H1 (cell line): ENCODE results near the gene PRUNE1. TPM values are rescaled to one million over a fixed set of nuclear protein-coding genes. Genes with fewer than 3 reads are reported as not detected.

Experiments used
- CTCF ChIA-PET: fragments of 300-600 bp; sonication (Branson Sonifier 250); formaldehyde crosslinking; loops from one replicate; lab custom pipeline; 2021; ENCODE audit not compliant: partially characterized antibody; lab: Charles Lee
- POLR2A ChIA-PET: fragments of 300-600 bp; sonication (Branson Sonifier 250); formaldehyde crosslinking; loops from one replicate; lab custom pipeline; 2021; ENCODE audit warnings: inconsistent platforms; ENCODE audit not compliant: partially characterized antibody; lab: Charles Lee
- DNase-seq, 2 experiments: peaks; one replicate each; pipeline versions ENCODE4 v3.0.0 to v3.0.0-alpha.2; 2010 to 2022; ENCODE audit warnings: low spot score in 2 of 2, low read depth in 1 of 2, mixed read lengths in 1 of 2
- FAIRE-seq: peaks from 2 replicates; lab custom pipeline; 2011; peaks lifted over from hg19 to GRCh38; lab: Jason Lieb, UNC
- H2AFZ ChIP-seq: 2 replicates; pipeline ENCODE4 v1.8.1; 2012; ENCODE audit warnings: low read length, inconsistent platforms
- H2AK5ac ChIP-seq: 2 replicates; pipeline ENCODE4 v1.6.1; 2013; ENCODE audit warnings: low read depth, low read length
- H2BK120ac ChIP-seq: replicated peaks from 2 replicates; pipeline ENCODE3; 2013; ENCODE audit warnings: low read depth, low read length, inconsistent platforms
- H2BK12ac ChIP-seq: 2 replicates; pipeline ENCODE4 v1.6.1; 2013; ENCODE audit warnings: low read depth, low read length
- H2BK15ac ChIP-seq: 2 replicates; pipeline ENCODE4 v1.6.1; 2013; ENCODE audit warnings: low read length
- H2BK20ac ChIP-seq: 2 replicates; pipeline ENCODE4 v1.6.1; 2013; ENCODE audit warnings: low read length
- H2BK5ac ChIP-seq: 2 replicates; pipeline ENCODE4 v1.6.1; 2013; ENCODE audit warnings: low read depth, low read length
- H3K14ac ChIP-seq: 2 replicates; pipeline ENCODE4 v1.6.1; 2013; ENCODE audit warnings: inconsistent platforms; ENCODE audit not compliant: insufficient read length
- H3K18ac ChIP-seq: 2 replicates; pipeline ENCODE4 v1.6.1; 2013; ENCODE audit warnings: low read length; ENCODE audit errors: extremely low read depth
- H3K23ac ChIP-seq: 2 replicates; pipeline ENCODE4 v1.6.1; 2013; ENCODE audit warnings: inconsistent platforms; ENCODE audit not compliant: insufficient read length
- H3K23me2 ChIP-seq: 2 replicates; pipeline ENCODE4 v1.6.1; 2013; ENCODE audit warnings: low read depth, low read length
- H3K27ac ChIP-seq: 2 replicates; pipeline ENCODE4 v1.6.1; 2011; ENCODE audit warnings: low read depth, low read length, inconsistent platforms
- H3K27me3 ChIP-seq, 4 experiments: replicated peaks in 1 of 4; 1 replicate in 1 of 4; 2 replicates in 3 of 4; pipeline versions ENCODE4 v1.6.1 to v1.8.1; 2011 to 2013; ENCODE audit warnings: low read length in 3 of 4, mild to moderate bottlenecking in 3 of 4, inconsistent platforms in 2 of 4, mixed read lengths in 2 of 4, moderate library complexity in 1 of 4; ENCODE audit not compliant: control insufficient read depth in 3 of 4, insufficient read depth in 3 of 4; ENCODE audit errors: extremely low read depth in 1 of 4
- H3K36me3 ChIP-seq, 4 experiments: 2 replicates each; pipeline versions ENCODE4 v1.6.1 to v1.8.1; 2011 to 2013; ENCODE audit warnings: mild to moderate bottlenecking in 4 of 4, low read length in 3 of 4, moderate library complexity in 2 of 4, control low read depth in 1 of 4, inconsistent platforms in 1 of 4; ENCODE audit not compliant: insufficient read depth in 4 of 4, control insufficient read depth in 2 of 4
- H3K4ac ChIP-seq: replicated peaks from 2 replicates; pipeline ENCODE3; 2013; ENCODE audit warnings: low read length, low read depth, mixed read lengths, inconsistent platforms; ENCODE audit not compliant: insufficient read length
- H3K4me1 ChIP-seq, 4 experiments: replicated peaks in 1 of 4; 1 replicate in 1 of 4; 2 replicates in 3 of 4; pipeline versions ENCODE4 v1.6.1 to v1.8.1; 2011 to 2013; ENCODE audit warnings: low read length in 3 of 4, inconsistent platforms in 2 of 4, mixed read lengths in 1 of 4; ENCODE audit not compliant: insufficient read depth in 4 of 4, control insufficient read depth in 3 of 4
- H3K4me2 ChIP-seq, 2 experiments: 2 replicates each; pipeline versions ENCODE4 v1.6.1 to v1.8.1; 2011 to 2013; ENCODE audit warnings: low read depth in 2 of 2, low read length in 2 of 2, control low read depth in 1 of 2, inconsistent platforms in 1 of 2, mild to moderate bottlenecking in 1 of 2; ENCODE audit not compliant: insufficient read depth in 1 of 2
- H3K4me3 ChIP-seq, 4 experiments: fragments of 200-600, 300-600 bp in 1 of 4; sonication (generic), shearing (Covaris generic), sonication (Bioruptor Twin) in 1 of 4; 2 replicates each; pipeline versions ENCODE4 v1.5.1 to v1.8.1; 2011 to 2016; ENCODE audit warnings: low read length in 4 of 4, low read depth in 3 of 4, control low read depth in 2 of 4, inconsistent platforms in 2 of 4, mild to moderate bottlenecking in 2 of 4, mixed read lengths in 1 of 4, moderate library complexity in 1 of 4; ENCODE audit not compliant: insufficient read depth in 2 of 4; ENCODE audit errors: extremely low read depth in 1 of 4
- H3K56ac ChIP-seq: replicated peaks from 2 replicates; pipeline ENCODE3; 2013; ENCODE audit warnings: low read depth, mild to moderate bottlenecking, mixed read lengths, low read length, inconsistent platforms; ENCODE audit not compliant: insufficient read length
- H3K79me1 ChIP-seq: 2 replicates; pipeline ENCODE4 v1.6.1; 2013; ENCODE audit warnings: low read depth, low read length, control low read depth
- H3K79me2 ChIP-seq, 2 experiments: 2 replicates each; pipeline versions ENCODE4 v1.6.1 to v1.8.1; 2012 to 2013; ENCODE audit warnings: low read length in 2 of 2, mild to moderate bottlenecking in 2 of 2, inconsistent platforms in 1 of 2; ENCODE audit not compliant: insufficient read depth in 2 of 2, control insufficient read depth in 1 of 2
- H3K9ac ChIP-seq, 4 experiments: replicated peaks in 1 of 4; 1 replicate in 1 of 4; 2 replicates in 3 of 4; pipeline versions ENCODE4 v1.6.1 to v1.8.1; 2011 to 2013; ENCODE audit warnings: low read depth in 3 of 4, low read length in 3 of 4, control low read depth in 2 of 4, mild to moderate bottlenecking in 2 of 4, moderate library complexity in 2 of 4, inconsistent platforms in 1 of 4; ENCODE audit errors: extremely low read depth in 1 of 4
- H3K9me3 ChIP-seq, 2 experiments: 2 replicates each; pipeline versions ENCODE4 v1.6.1 to v1.8.1; 2012 to 2013; ENCODE audit warnings: mild to moderate bottlenecking in 2 of 2, moderate library complexity in 2 of 2, control low read depth in 1 of 2, inconsistent platforms in 1 of 2, low read depth in 1 of 2, low read length in 1 of 2, mixed read lengths in 1 of 2; ENCODE audit not compliant: insufficient read depth in 2 of 2
- H4K20me1 ChIP-seq, 2 experiments: replicated peaks in 1 of 2; 2 replicates each; pipeline versions ENCODE3 to v1.8.1; 2011 to 2013; ENCODE audit warnings: inconsistent platforms in 2 of 2, low read length in 2 of 2, mild to moderate bottlenecking in 1 of 2; ENCODE audit not compliant: insufficient read depth in 2 of 2, control insufficient read depth in 1 of 2
- H4K5ac ChIP-seq: 2 replicates; pipeline ENCODE4 v1.6.1; 2013; ENCODE audit warnings: low read length, low read depth, mixed read lengths, inconsistent platforms; ENCODE audit not compliant: insufficient read length
- H4K8ac ChIP-seq: 2 replicates; pipeline ENCODE4 v1.8.0; 2013; ENCODE audit warnings: mild to moderate bottlenecking, moderate library complexity, low read length, inconsistent platforms; ENCODE audit not compliant: insufficient read depth; ENCODE audit errors: extremely low read depth
- H4K91ac ChIP-seq: replicated peaks from 2 replicates; pipeline ENCODE3; 2013; ENCODE audit warnings: low read length, mixed read lengths, inconsistent platforms; ENCODE audit not compliant: insufficient read length
- RAD21 ChIP-seq, 2 experiments: IDR thresholded peaks in 1 of 2; conservative IDR thresholded peaks in 1 of 2; 2 replicates each; pipeline ENCODE4 v1.6.1; 2011; ENCODE audit warnings: low read depth in 2 of 2, low read length in 2 of 2, improper control_type of control experiment in 1 of 2, inconsistent platforms in 1 of 2, mild to moderate bottlenecking in 1 of 2, moderate library complexity in 1 of 2
- WGBS, 2 experiments: shearing (Covaris generic) in 1 of 2; methylation state at CpG; one replicate each; pipeline versions ENCODE4 v1.1.6 to v1.1.7; 2013 to 2015; ENCODE audit warnings: low lambda C conversion rate in 2 of 2, mixed read lengths in 2 of 2, inconsistent platforms in 1 of 2, low coverage in 1 of 2, missing lambda C conversion rate in 1 of 2; ENCODE audit not compliant: insufficient replicate concordance in 2 of 2, insufficient coverage in 1 of 2, insufficient read length in 1 of 2; ENCODE audit errors: extremely low coverage in 1 of 2, missing lambda C conversion rate in 1 of 2; 5-methylcytosine and 5-hydroxymethylcytosine counted together
- polyA plus RNA-seq, 7 experiments: library from polyadenylated mRNA; depleted of rRNA in 3 of 7; stranded (reverse) in 5 of 7; unstranded in 2 of 7; fragments of >200 nt in 5 of 7; fragments of 200-250 nt in 2 of 7; gene quantifications; 1 replicate in 5 of 7; 2 replicates in 1 of 7; 4 replicates in 1 of 7; pipeline versions ENCODE4 v1.2.1 to v1.2.3, GENCODE V29; 2011 to 2013; ENCODE audit warnings: missing spikeins in 2 of 7, mixed read lengths in 2 of 7
- total RNA-seq: library from RNA; stranded (reverse); fragmentation: NEBNext Ultra II Directional; extraction: Animal tissue kit (Norgen Biotek cat#: 25700); gene quantifications from 2 replicates; pipeline ENCODE4 v1.2.1, GENCODE V29; 2021
- TF ChIP-seq, protein P1 (sequence below): IDR thresholded peaks from 2 replicates; pipeline ENCODE4 v1.6.1; 2012; ENCODE audit warnings: inconsistent platforms

Gene PRUNE1
- total and polyA plus RNA-seq, 2 of the 8 experiments (the other 6 are each of a cell fraction or from before 2014, with no cell fraction given) = 32.8 to 54.2 TPM

- H3K4ac ChIP-seq = no peak overlapping the region
- H4K5ac ChIP-seq = no peak overlapping the region
- no peaks in the 10 kb centered on the region for H3K9me3 ChIP-seq
- H3K23me2 ChIP-seq = peaks cover 8% of the 10 kb centered on the region; the same call in 1 of the 2 replicates
- no peak overlapping the region for H3K23ac ChIP-seq
- no peak overlapping the region for H3K56ac ChIP-seq
- H3K4me1 ChIP-seq = peaks cover 0 to 7% (median 3%) of the 10 kb centered on the region in 4 experiments; a peak in 4 of 7 replicates
- no peaks in the 10 kb centered on the region for H3K79me2 ChIP-seq
- peak overlapping the region; percentile 92 to 98 for H3K4me2 ChIP-seq
- H2BK120ac ChIP-seq = no peak overlapping the region
- H2BK20ac ChIP-seq = no peak overlapping the region
- H4K20me1 ChIP-seq = peaks cover 0 to 3% of the 10 kb centered on the region in 2 experiments
- FAIRE-seq (no peak), DNase-seq (no peak)
- no peaks in the 10 kb centered on the region for H3K27me3 ChIP-seq
- no peak overlapping the region for H2BK12ac ChIP-seq
- H4K8ac ChIP-seq = peak overlapping the region; percentile 47
- TF ChIP-seq RAD21 (IDR thresholded peaks at IDR 0.05 in 1 of 2, conservative IDR thresholded peaks at IDR 0.05 in 1 of 2; ENCODE audit: low read depth in 2 of 2, low read length in 2 of 2) = peak in 1 of 2 experiments; percentile 54; a peak in 1 of 4 replicates
- TF ChIP-seq, protein P1, sequence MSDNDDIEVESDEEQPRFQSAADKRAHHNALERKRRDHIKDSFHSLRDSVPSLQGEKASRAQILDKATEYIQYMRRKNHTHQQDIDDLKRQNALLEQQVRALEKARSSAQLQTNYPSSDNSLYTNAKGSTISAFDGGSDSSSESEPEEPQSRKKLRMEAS = no peak
- no peak overlapping the region for H2BK5ac ChIP-seq
- peak overlapping the region; percentile 70 to 96 (median 84) for H3K4me3 ChIP-seq
- ChIA-PET POLR2A (interaction anchor here (0.7 to 7.7 kb wide), 15 partner anchors 11 to 232 kb away, joined by 3 to 107 read pairs (median 6); partner anchors contain the start of genes ANXA9, BNIPL, CDC42SE1 and GABPB2), CTCF (interaction anchor here (0.6 to 9.6 kb wide), 13 partner anchors 9 to 114 kb away, joined by 3 to 95 read pairs (median 5); partner anchors contain the start of genes CDC42SE1, MINDY1 and MLLT11)
- no peak overlapping the region for H3K18ac ChIP-seq
- H2AFZ ChIP-seq = no peak overlapping the region
- H3K9ac ChIP-seq = peak overlapping the region in 2 of 4 experiments; percentile 76 to 81; a peak in 2 of 7 replicates
- H2AK5ac ChIP-seq = no peak overlapping the region
- H2BK15ac ChIP-seq = no peak overlapping the region
- H4K91ac ChIP-seq = no peak overlapping the region
- no peak overlapping the region for H3K27ac ChIP-seq
- H3K36me3 ChIP-seq = peaks cover 2 to 33% (median 15%) of the 10 kb centered on the region in 4 experiments; a peak in 7 of 8 replicates
- H3K14ac ChIP-seq = no peak overlapping the region
- no peaks in the 10 kb centered on the region for H3K79me1 ChIP-seq
- 29% methylated on average over 3 of the region's 3 CpGs; no CpG with 5 or more reads in 1 of the 2 experiments for WGBS, 2 experiments
Measured at GRCh38 chr1:151048645-151049032, 40.4 kb downstream of the PRUNE1 start.
